Activated CD4-positive, alpha-beta T cell treated with anti-CD3 and anti-CD28 coated beads, Interleukin-2, amount 10 ng/mL, durations not matched to agents 7 days and 5 days (primary cell): ENCODE data around the gene NPRL2. TPM values are rescaled to one million over a fixed set of nuclear protein-coding genes. Genes with fewer than 3 reads are reported as not detected.

Source experiments
- CTCF ChIA-PET: fragments of 350-600 bp; sonication (Branson Sonifier 250); formaldehyde crosslinking; loops from one replicate; lab custom pipeline; 2021; ENCODE audit warnings: antibody characterized with exemption; lab: Charles Lee
- POLR2A ChIA-PET: fragments of 350-600 bp; sonication (Branson Sonifier 250); formaldehyde crosslinking; loops from one replicate; lab custom pipeline; 2021; ENCODE audit warnings: antibody characterized with exemption; lab: Charles Lee
- DNase-seq: peaks from one replicate; pipeline ENCODE4 v3.0.0-alpha.2; 2020
- H3K27ac Mint-ChIP-seq: one replicate; pipeline ENCODE4 v1.8.0; 2021; ENCODE audit warnings: mild to moderate bottlenecking, moderate library complexity, mixed read lengths
- H3K27me3 Mint-ChIP-seq: one replicate; pipeline ENCODE4 v1.8.0; 2021; ENCODE audit warnings: mixed read lengths
- H3K36me3 Mint-ChIP-seq: one replicate; pipeline ENCODE4 v1.8.0; 2021; ENCODE audit warnings: low read depth, mixed read lengths
- H3K4me1 Mint-ChIP-seq: one replicate; pipeline ENCODE4 v1.8.0; 2021; ENCODE audit warnings: mixed read lengths
- H3K4me3 Mint-ChIP-seq: one replicate; pipeline ENCODE4 v1.8.0; 2021; ENCODE audit warnings: mild to moderate bottlenecking, moderate library complexity, mixed read lengths
- H3K9me3 Mint-ChIP-seq: one replicate; pipeline ENCODE4 v1.8.0; 2021; ENCODE audit warnings: mixed read lengths
- total RNA-seq, 2 experiments: library from RNA; stranded (reverse); gene quantifications; one replicate each; pipeline ENCODE4 v1.2.3, GENCODE V29; 2021

Gene NPRL2
- total RNA-seq, 2 experiments from 2014 or later: 40.8 to 46.5 TPM

DNA sequence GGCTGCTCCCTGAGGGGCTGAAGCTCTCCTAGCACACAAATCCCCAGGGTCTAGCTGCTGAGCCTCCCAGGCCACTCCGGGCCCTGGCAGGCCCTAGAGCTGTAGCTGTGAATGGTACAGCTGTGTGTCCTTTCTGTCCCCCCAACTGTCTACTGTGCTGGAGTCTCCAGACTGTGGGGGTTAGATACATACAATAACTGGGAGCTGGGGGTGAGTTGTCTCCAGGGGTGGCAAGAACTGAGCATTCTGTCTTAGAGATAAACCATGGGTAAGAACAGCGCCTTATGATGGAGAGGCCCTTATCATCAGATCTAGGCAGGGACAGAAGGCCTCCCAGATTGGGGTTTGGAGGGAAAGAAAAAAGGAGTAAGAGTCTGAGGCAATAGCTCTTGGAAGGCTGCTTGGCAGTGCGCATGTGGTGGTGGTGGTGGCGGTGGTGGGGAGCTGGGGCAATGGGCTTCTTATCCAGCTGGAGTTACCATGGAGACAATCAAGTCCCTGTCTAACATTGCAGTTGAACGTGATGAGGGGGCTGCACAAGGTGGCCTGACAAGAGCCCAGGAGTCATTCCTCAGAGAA, 3.7 kb upstream of the NPRL2 start:
- Mint-ChIP-seq H3K4me1 (peaks cover 59% of the 10 kb centered on the region), H3K9me3 (no peaks in the 10 kb centered on the region), H3K4me3 (no peak overlapping the region), H3K27me3 (no peaks in the 10 kb centered on the region), H3K27ac (no peak overlapping the region), H3K36me3 (peaks cover 33% of the 10 kb centered on the region)
- POLR2A ChIA-PET: no interaction called here
- CTCF ChIA-PET: interaction anchor here (0.5 to 1.9 kb wide), 10 partner anchors 8 to 275 kb away, joined by 3 to 6 read pairs (median 4); partner anchors contain the start of genes HYAL1, HYAL3, MAPKAPK3 and NAA80
- no peak for DNase-seq

DNA sequence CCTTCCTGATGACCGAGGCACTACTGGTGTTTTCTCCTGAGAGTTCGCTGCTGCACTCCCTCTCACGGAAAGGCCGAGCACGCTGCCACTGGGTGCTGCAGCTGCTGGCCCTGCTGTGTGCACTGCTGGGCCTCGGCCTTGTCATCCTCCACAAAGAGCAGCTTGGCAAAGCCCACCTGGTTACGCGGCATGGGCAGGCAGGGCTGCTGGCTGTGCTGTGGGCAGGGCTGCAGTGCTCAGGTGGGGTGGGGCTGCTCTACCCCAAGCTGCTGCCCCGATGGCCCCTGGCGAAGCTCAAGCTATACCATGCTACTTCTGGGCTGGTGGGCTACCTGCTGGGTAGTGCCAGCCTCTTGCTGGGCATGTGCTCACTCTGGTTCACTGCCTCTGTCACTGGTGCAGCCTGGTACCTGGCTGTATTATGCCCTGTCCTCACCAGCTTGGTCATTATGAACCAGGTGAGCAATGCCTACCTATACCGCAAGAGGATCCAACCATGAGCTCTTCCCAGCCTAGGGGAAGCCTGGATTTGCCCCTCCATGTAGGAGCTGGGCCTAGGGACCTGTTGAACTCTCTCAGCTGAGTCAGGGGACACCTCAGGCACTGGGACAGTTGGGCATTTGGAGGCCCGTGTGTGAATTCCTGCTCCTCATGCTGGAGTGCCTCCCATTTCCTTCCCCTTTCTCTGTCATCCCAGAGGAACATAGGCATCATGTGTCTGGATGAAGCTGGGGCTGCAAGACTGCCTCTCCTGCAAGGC, 2.9 kb upstream of the NPRL2 start:
- Mint-ChIP-seq H3K4me3 (no peak overlapping the region), H3K27me3 (no peaks in the 10 kb centered on the region), H3K27ac (no peak overlapping the region), H3K36me3 (peaks cover 33% of the 10 kb centered on the region), H3K4me1 (peaks cover 64% of the 10 kb centered on the region), H3K9me3 (no peaks in the 10 kb centered on the region)
- DNase-seq: no peak
- ChIA-PET POLR2A (no interaction called here), CTCF (interaction anchor here (0.6 to 1.9 kb wide), 9 partner anchors 9 to 1806 kb away, joined by 3 to 6 read pairs (median 3); partner anchors contain the start of genes C3orf18, HYAL1, HYAL3 and MAPKAPK3)

DNA sequence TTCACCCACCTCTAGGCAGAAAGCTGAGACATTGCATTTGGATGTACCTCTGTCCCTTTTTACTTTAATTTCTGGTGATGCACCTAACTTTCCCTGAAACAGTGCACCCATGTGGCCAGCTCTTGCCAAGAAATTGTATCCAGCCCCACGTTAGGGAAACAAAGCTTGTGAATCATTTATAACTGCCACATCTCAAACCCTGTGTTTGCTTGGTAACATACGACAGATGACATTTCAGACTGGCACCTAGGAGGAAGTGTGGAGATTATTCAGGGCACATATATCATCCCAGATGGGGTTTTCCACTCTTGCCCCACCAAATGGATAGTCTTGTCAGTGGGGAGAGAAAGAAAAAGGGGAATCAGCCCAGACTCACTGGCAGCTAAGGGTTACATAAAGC, 2.2 kb upstream of the NPRL2 start:
- Mint-ChIP-seq H3K27ac (no peak overlapping the region), H3K4me3 (no peak overlapping the region), H3K27me3 (no peaks in the 10 kb centered on the region), H3K36me3 (peaks cover 33% of the 10 kb centered on the region), H3K9me3 (no peaks in the 10 kb centered on the region), H3K4me1 (peaks cover 64% of the 10 kb centered on the region)
- CTCF ChIA-PET: interaction anchor here (0.6 to 1.4 kb wide), 6 partner anchors 8 to 1806 kb away, joined by 3 to 6 read pairs (median 4); partner anchors contain the start of genes C3orf18 and ZMYND10
- POLR2A ChIA-PET: no interaction called here
- peak; percentile 25 for DNase-seq

DNA sequence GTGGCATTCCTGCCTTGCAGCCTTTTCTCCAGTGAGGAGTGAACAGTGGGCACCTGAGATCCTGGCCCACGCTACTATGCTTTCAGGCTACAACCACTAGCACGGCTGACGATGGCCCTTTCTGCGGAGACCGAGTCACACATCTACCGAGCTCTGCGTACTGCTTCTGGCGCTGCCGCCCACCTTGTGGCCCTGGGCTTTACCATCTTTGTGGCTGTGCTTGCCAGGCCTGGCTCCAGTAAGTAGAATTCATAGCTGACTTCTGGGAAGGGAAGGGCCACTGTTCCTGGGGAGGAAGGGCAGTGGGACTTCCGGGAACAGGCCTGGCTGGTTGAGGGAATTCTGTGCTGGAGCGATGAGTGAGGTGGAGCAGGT, 735 bp upstream of the NPRL2 start:
- peak overlapping the region; percentile 98 for H3K27ac Mint-ChIP-seq
- no peaks in the 10 kb centered on the region for H3K9me3 Mint-ChIP-seq
- POLR2A ChIA-PET: interaction anchor here (1.4 kb wide), 1 partner anchor 52 kb away, joined by 3 read pairs; the partner anchor contains the start of genes HYAL3 and NAA80
- H3K4me1 Mint-ChIP-seq: peaks cover 61% of the 10 kb centered on the region
- H3K4me3 Mint-ChIP-seq: peak overlapping the region; percentile 94
- H3K36me3 Mint-ChIP-seq: peaks cover 35% of the 10 kb centered on the region
- no peaks in the 10 kb centered on the region for H3K27me3 Mint-ChIP-seq
- DNase-seq: no peak
- CTCF ChIA-PET: interaction anchor here (1.1 to 7.2 kb wide), 4 partner anchors 8 to 105 kb away, joined by 3 to 76 read pairs (median 3); partner anchors contain the start of gene TMEM115

DNA sequence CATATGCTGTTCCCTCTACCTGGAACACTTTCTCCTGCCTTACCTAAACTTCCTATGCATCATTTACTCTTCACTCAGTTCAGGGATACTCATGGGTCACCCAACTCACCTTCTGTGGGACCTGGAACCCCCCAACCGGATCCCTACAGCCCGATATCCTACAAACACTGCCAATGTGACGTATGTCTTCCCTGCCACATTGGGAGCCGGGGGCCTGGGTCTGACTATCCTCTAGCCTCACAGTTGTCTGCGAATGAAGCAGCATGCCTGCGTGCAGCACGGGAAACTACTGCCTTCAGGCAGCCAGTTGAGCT, 405 bp downstream of the NPRL2 start:
- Mint-ChIP-seq H3K27ac (peak overlapping the region; percentile 98), H3K9me3 (no peaks in the 10 kb centered on the region), H3K4me1 (peaks cover 62% of the 10 kb centered on the region), H3K27me3 (no peaks in the 10 kb centered on the region), H3K36me3 (peaks cover 31% of the 10 kb centered on the region), H3K4me3 (peak overlapping the region; percentile 94)
- no peak for DNase-seq
- CTCF ChIA-PET: interaction anchor here (0.6 to 7.2 kb wide), 9 partner anchors 9 to 638 kb away, joined by 3 to 76 read pairs (median 3); partner anchors contain the start of gene RASSF1
- POLR2A ChIA-PET: interaction anchor here (0.5 to 1.5 kb wide), 9 partner anchors 9 to 256 kb away, joined by 3 to 11 read pairs (median 3); partner anchors contain the start of genes C3orf18, HYAL3, NAA80 and RASSF1

DNA sequence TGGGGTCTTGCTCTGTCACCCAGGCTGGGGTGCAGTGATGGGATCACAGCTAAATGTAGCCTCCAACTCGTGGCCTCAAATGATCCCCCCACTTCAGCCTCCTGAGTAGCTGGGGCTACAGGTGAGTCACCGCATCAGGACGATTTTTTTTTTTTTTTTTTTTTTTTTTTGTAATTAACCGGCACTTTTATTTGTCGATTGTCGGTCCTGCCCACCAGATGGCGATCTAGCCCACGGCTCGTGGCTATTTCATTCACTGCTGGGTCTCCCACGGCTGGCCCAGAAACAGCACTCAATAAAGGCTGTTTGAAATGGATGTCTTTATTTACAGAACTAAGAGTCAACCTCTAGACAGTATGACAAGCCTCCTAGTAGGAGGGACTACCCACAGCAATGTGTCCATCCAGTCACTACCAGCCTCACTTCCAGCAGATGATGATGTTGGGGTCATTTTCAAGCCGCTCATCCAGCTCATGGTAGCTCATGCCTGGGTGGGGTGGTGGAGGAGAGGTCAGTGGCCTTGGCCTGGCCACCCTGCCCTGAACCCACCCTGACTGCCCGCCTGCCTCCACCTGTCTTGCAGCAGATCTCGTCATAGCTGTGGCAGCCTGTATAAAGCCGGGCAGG, 3.3 kb downstream of the NPRL2 start:
- H3K27ac Mint-ChIP-seq: peak overlapping the region; percentile 60
- ChIA-PET POLR2A (no interaction called here), CTCF (interaction anchor here (0.6 to 7.2 kb wide), 16 partner anchors 9 to 320 kb away, joined by 3 to 76 read pairs (median 4); partner anchors contain the start of gene C3orf18)
- H3K9me3 Mint-ChIP-seq: no peaks in the 10 kb centered on the region
- DNase-seq: peak; percentile 81
- no peak overlapping the region for H3K4me3 Mint-ChIP-seq
- no peaks in the 10 kb centered on the region for H3K27me3 Mint-ChIP-seq
- H3K4me1 Mint-ChIP-seq: peaks cover 66% of the 10 kb centered on the region
- H3K36me3 Mint-ChIP-seq: peaks cover 23% of the 10 kb centered on the region

DNA sequence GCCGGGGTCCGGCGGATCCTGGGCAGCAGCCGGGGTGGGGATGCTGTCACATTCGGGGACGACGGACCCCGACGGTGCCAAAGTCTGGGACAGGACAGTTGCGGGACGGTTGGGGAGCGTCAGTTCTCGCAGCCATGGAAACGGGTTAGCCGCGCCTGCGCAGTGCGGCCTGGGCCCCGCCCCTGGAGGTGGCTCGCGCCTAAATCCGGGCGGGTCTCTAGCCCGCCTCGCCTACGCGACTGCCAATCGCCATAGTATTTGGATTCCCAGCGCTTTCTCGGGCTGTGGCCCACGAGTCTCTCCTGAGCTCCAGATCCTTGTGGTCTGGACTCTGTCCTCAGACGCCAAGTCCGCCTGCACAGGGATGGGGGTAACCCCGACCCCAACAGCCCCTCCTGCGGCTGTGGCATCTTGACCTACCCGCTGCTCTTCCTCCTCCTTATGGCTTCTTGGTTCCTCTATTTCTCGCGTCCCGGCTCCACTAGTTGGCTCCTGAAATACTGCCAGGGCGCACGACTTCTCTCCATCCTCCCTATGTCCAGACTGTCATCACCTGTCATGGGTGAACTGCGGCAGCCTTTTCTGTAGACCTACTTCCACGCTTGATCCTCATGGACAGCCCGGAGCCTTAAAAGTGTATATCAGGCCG, 4.9 kb downstream of the NPRL2 start, which contains the start of gene ZMYND10:
Gene ZMYND10, minus strand, starts transcription at position 147 of the 649 bp plus-strand sequence. CDS start 153 bp downstream, outside the sequence.
- Mint-ChIP-seq H3K4me3 (peak within 1 kb of the TSS; percentile 63), H3K27me3 (no peaks in the 10 kb centered on the region), H3K9me3 (no peaks in the 10 kb centered on the region), H3K36me3 (peaks cover 20% of the 10 kb centered on the region), H3K4me1 (peaks cover 68% of the 10 kb centered on the region), H3K27ac (peak within 1 kb of the TSS; percentile 62)
- ChIA-PET POLR2A (interaction anchor here (0.6 kb wide), 1 partner anchor 24 kb away, joined by 3 read pairs; no protein-coding TSS in a partner anchor), CTCF (interaction anchor here (0.6 to 7.2 kb wide), 5 partner anchors 8 to 29 kb away, joined by 3 to 76 read pairs (median 5); no protein-coding TSS in a partner anchor)
- DNase-seq: peak; percentile 84

DNA sequence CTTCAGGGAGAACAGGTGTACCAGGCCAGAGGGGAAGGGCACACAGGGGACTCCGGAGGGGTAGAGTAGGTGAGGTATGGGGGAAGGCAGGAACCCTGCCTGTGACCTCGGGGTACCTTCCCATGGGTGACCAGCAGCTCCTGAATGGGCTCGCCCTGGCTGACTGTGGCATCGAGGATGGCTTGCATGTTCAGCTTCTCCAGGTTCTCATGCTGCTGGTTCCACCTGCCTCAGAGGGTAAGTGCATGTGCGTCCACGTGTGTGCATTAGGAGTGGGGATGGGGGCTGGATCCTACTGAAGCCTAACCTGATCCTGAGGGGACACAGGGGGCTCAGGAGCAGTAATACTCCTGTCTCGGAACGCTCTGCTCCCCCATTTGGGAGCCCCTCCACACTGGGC, 5.6 kb downstream of the NPRL2 start:
- H3K27me3 Mint-ChIP-seq: no peaks in the 10 kb centered on the region
- H3K27ac Mint-ChIP-seq: peak overlapping the region; percentile 50
- H3K4me1 Mint-ChIP-seq: peaks cover 62% of the 10 kb centered on the region
- no peaks in the 10 kb centered on the region for H3K9me3 Mint-ChIP-seq
- H3K36me3 Mint-ChIP-seq: peaks cover 19% of the 10 kb centered on the region
- no peak for DNase-seq
- H3K4me3 Mint-ChIP-seq: no peak overlapping the region
- CTCF ChIA-PET: interaction anchor here (1.7 to 7.2 kb wide), 4 partner anchors 8 to 21 kb away, joined by 5 to 76 read pairs (median 6); no protein-coding TSS in a partner anchor
- POLR2A ChIA-PET: no interaction called here

DNA sequence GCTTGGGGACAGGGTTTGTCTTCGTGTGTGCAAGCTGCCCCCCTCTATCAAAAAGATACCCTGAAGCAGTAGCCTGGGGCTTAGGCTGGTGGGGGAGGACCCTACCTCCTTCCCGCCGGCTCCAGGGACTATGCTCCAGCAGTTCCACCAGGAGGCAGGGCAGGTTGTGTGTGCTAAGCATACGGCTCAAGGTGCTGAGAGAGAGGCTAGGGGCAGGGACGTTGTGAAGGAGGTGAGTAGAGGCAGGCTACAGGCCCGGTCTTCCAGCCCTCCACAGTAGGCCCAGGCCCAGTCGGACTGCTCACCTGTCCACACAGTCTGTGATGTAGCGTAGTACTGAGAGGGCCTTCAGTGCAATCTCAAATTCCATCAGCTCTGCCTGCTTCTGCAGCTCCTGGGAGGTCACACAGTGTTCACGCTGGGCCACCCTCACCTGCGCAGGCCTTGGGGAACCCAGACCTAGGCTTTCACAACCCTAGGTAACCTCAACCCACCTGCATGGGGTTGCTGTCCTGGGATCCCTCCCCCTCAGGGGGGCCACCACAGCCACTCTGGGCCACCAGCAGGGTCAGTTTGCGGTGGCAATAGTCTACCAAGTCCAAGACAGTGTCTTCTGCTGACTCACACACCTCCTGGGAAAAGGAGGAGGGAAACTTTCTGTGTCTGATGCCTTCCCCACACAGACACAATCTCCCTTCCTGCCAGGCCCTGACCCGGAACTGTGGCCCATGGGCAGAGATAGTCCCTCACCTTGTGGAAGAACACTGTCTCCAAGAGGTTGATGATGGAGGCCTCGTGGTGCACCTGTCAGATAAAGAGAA, 7.6 kb downstream of the NPRL2 start:
- Mint-ChIP-seq H3K4me3 (no peak overlapping the region), H3K27me3 (no peaks in the 10 kb centered on the region), H3K27ac (peak overlapping the region; percentile 80), H3K4me1 (peaks cover 60% of the 10 kb centered on the region), H3K36me3 (peaks cover 28% of the 10 kb centered on the region), H3K9me3 (no peaks in the 10 kb centered on the region)
- ChIA-PET CTCF (interaction anchor here (1.8 kb wide), 2 partner anchors 15 to 19 kb away, joined by 5 to 7 read pairs; partner anchors contain the start of gene TUSC2), POLR2A (interaction anchor here (0.6 kb wide), 1 partner anchor 14 kb away, joined by 3 read pairs; no protein-coding TSS in a partner anchor)
- no peak for DNase-seq

DNA sequence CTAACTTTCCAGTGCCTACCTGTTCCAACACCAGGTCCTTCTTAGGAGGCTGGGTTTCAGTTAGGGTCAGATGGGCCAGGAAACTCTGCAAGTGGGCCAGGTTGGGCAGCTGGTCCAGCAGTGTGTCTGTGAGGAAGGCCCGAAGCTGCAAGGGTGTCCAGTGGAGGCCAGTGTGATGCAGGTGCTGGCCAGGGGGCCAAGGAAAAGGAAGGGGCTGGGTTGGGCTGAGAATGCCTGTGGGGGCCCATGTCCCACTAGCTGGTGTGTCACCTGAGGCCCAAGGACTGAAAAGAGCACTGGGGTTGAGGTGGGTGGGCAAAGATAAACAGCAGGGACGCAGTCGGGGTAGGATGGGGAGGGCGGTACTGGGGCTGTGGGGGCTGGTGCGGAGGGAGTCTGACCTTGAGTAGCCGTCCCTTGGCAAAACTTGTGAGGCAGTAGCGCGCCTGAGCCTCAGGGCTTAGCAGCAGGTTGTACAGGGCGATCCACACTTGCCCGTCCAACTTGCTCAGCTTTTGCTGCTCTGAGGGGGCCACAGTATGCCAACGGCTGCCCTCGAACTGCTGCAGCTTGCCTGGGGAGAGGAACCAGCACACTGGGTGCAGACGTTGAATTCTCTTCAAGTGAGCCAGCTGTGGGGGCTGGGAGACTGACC, 8.5 kb downstream of the NPRL2 start:
- Mint-ChIP-seq H3K9me3 (no peaks in the 10 kb centered on the region), H3K27ac (peak overlapping the region; percentile 95), H3K27me3 (no peaks in the 10 kb centered on the region), H3K4me3 (no peak overlapping the region), H3K36me3 (peaks cover 27% of the 10 kb centered on the region), H3K4me1 (peaks cover 52% of the 10 kb centered on the region)
- POLR2A ChIA-PET: interaction anchor here (0.6 to 2.2 kb wide), 2 partner anchors 8 to 15 kb away, joined by 3 to 11 read pairs; partner anchors contain the start of genes CYB561D2 and NPRL2
- CTCF ChIA-PET: interaction anchor here (0.6 to 2.3 kb wide), 3 partner anchors 8 to 60 kb away, joined by 3 to 13 read pairs (median 3); partner anchors contain the start of genes CYB561D2 and NPRL2
- no peak for DNase-seq
